Stomach smooth muscle (tissue), 2 donors: ENCODE results near the gene CSK.

ENCODE experiments used
- H3K27ac ChIP-seq: one replicate; pipeline ENCODE4 v1.7.0; 2013; ENCODE audit warnings: mild to moderate bottlenecking, low read length, inconsistent platforms
- H3K27me3 ChIP-seq, 2 donors: one replicate each; pipeline ENCODE4 v1.7.0; 2013; ENCODE audit warnings: low read length in 2 of 2; ENCODE audit not compliant: insufficient read depth in 2 of 2, control insufficient read depth in 1 of 2
- H3K36me3 ChIP-seq, 2 donors: one replicate each; pipeline ENCODE4 v1.7.0; 2013; ENCODE audit warnings: low read length in 2 of 2; ENCODE audit not compliant: control insufficient read depth in 2 of 2, insufficient read depth in 2 of 2
- H3K4me1 ChIP-seq: one replicate; pipeline ENCODE4 v1.7.0; 2013; ENCODE audit warnings: low read length; ENCODE audit not compliant: control insufficient read depth, insufficient read depth
- H3K4me3 ChIP-seq, 2 donors: one replicate each; pipeline ENCODE4 v1.7.0; 2013; ENCODE audit warnings: low read length in 2 of 2
- H3K9ac ChIP-seq, 2 donors: one replicate each; pipeline ENCODE4 v1.7.0; 2013; ENCODE audit warnings: low read length in 2 of 2, mild to moderate bottlenecking in 1 of 2
- H3K9me3 ChIP-seq, 2 donors: one replicate each; pipeline ENCODE4 v1.7.0; 2013; ENCODE audit warnings: low read length in 2 of 2; ENCODE audit not compliant: control insufficient read depth in 2 of 2
- donor health status: healthy.
- donor health status: Pancreatic carcinoma.

The CSK gene

GRCh38 chr15:74845208-74845568 is 63.3 kb downstream of the CSK start:
- Histone ChIP-seq H3K9me3 (no peaks in the 10 kb centered on the region), H3K36me3 (peaks cover 19 to 26% of the 10 kb centered on the region in 2 donors), H3K27me3 (no peaks in the 10 kb centered on the region), H3K4me3 (no peak overlapping the region), H3K27ac (no peak overlapping the region), H3K9ac (no peak overlapping the region), H3K4me1 (peaks cover 25% of the 10 kb centered on the region)

GRCh38 chr15:74845581-74845980 is 63.7 kb downstream of the CSK start:
- Histone ChIP-seq H3K9me3 (no peaks in the 10 kb centered on the region), H3K36me3 (peaks cover 23 to 30% of the 10 kb centered on the region in 2 donors), H3K27ac (no peak overlapping the region), H3K4me3 (no peak overlapping the region), H3K9ac (no peak overlapping the region), H3K4me1 (peaks cover 25% of the 10 kb centered on the region), H3K27me3 (no peaks in the 10 kb centered on the region)

GRCh38 chr15:74847432-74847831 is 65.6 kb downstream of the CSK start:
- Histone ChIP-seq H3K9me3 (no peaks in the 10 kb centered on the region), H3K4me3 (no peak overlapping the region), H3K9ac (peak overlapping the region in 1 of 2 donors; percentile 21), H3K27ac (no peak overlapping the region), H3K36me3 (peaks cover 39 to 49% of the 10 kb centered on the region in 2 donors), H3K4me1 (peaks cover 18% of the 10 kb centered on the region), H3K27me3 (no peaks in the 10 kb centered on the region)

- no peak overlapping the region for H3K27ac ChIP-seq
- peaks cover 56 to 59% of the 10 kb centered on the region in 2 donors for H3K36me3 ChIP-seq
- H3K4me3 ChIP-seq = no peak overlapping the region
- H3K27me3 ChIP-seq = no peaks in the 10 kb centered on the region
- no peaks in the 10 kb centered on the region for H3K9me3 ChIP-seq
- no peak overlapping the region for H3K9ac ChIP-seq
- H3K4me1 ChIP-seq = no peaks in the 10 kb centered on the region
Measured at GRCh38 chr15:74850393-74850792, 68.5 kb downstream of the CSK start.

- Histone ChIP-seq H3K27ac (no peak overlapping the region), H3K4me1 (peaks cover 4% of the 10 kb centered on the region), H3K36me3 (peaks cover 56 to 57% of the 10 kb centered on the region in 2 donors), H3K9me3 (no peaks in the 10 kb centered on the region), H3K27me3 (no peaks in the 10 kb centered on the region), H3K4me3 (no peak overlapping the region), H3K9ac (no peak overlapping the region)
Measured at GRCh38 chr15:74851960-74852359, 70.1 kb downstream of the CSK start.
